CD14-positive monocyte (primary cell): ENCODE results near the gene RSPRY1. TPM values are rescaled to one million over a fixed set of nuclear protein-coding genes. Genes with fewer than 3 reads are reported as not detected.

Experiments
- DNase-seq, 3 donors: peaks; one replicate each; pipeline ENCODE4 v3.0.0-alpha.2; 2011 to 2022
- H2AFZ ChIP-seq: 2 replicates; pipeline ENCODE4 v1.6.0; 2012; ENCODE audit warnings: mild to moderate bottlenecking, low read depth, low read length, inconsistent platforms; ENCODE audit not compliant: insufficient read depth, poor library complexity, severe bottlenecking
- H3K27ac ChIP-seq, 2 donors: 1 replicate in 1 of 2; 2 replicates in 1 of 2; pipeline ENCODE4 v1.5.1; 2012 to 2013; ENCODE audit warnings: low read length in 2 of 2, control low read depth in 1 of 2, inconsistent platforms in 1 of 2, low read depth in 1 of 2, mild to moderate bottlenecking in 1 of 2
- H3K27me3 ChIP-seq, 2 donors: one replicate each; pipeline versions ENCODE4 v1.6.0 to v1.6.1; 2011 to 2013; ENCODE audit warnings: low read length in 2 of 2; ENCODE audit not compliant: control insufficient read depth in 2 of 2, insufficient read depth in 2 of 2
- H3K36me3 ChIP-seq, 2 donors: replicated peaks in 1 of 2; 1 replicate in 1 of 2; 2 replicates in 1 of 2; pipeline versions ENCODE4 v1.5.1 to v1.6.1; 2012 to 2013; ENCODE audit warnings: low read length in 2 of 2, control low read depth in 1 of 2, inconsistent platforms in 1 of 2, mild to moderate bottlenecking in 1 of 2; ENCODE audit not compliant: insufficient read depth in 2 of 2, control insufficient read depth in 1 of 2
- H3K4me1 ChIP-seq, 2 donors: 1 replicate in 1 of 2; 2 replicates in 1 of 2; pipeline versions ENCODE4 v1.5.1 to v1.6.1; 2012 to 2013; ENCODE audit warnings: low read length in 2 of 2, control low read depth in 1 of 2, inconsistent platforms in 1 of 2, mild to moderate bottlenecking in 1 of 2, moderate library complexity in 1 of 2; ENCODE audit not compliant: insufficient read depth in 2 of 2, control insufficient read depth in 1 of 2
- H3K4me2 ChIP-seq: replicated peaks from 2 replicates; pipeline ENCODE3; 2012; ENCODE audit warnings: low read length, moderate library complexity, mild to moderate bottlenecking; ENCODE audit not compliant: poor library complexity, severe bottlenecking; ENCODE audit errors: extremely low read depth
- H3K4me3 ChIP-seq, 3 experiments: fragments of 200-600 bp in 1 of 3; sonication (generic) in 1 of 3; replicated peaks in 1 of 3; 1 replicate in 2 of 3; 2 replicates in 1 of 3; pipeline ENCODE4 v1.5.1; 2011 to 2013; ENCODE audit warnings: low read length in 3 of 3, mild to moderate bottlenecking in 3 of 3, control low read depth in 2 of 3, low read depth in 2 of 3, inconsistent platforms in 1 of 3, moderate library complexity in 1 of 3
- H3K79me2 ChIP-seq: 2 replicates; pipeline ENCODE4 v1.6.0; 2012; ENCODE audit warnings: mild to moderate bottlenecking, control low read depth, inconsistent platforms, low read length, moderate library complexity; ENCODE audit not compliant: insufficient read depth
- H3K9ac ChIP-seq: 2 replicates; pipeline ENCODE4 v1.6.0; 2017; ENCODE audit warnings: low read length, mild to moderate bottlenecking; ENCODE audit not compliant: insufficient read depth, poor library complexity, severe bottlenecking
- H3K9me3 ChIP-seq, 2 donors: replicated peaks in 1 of 2; 1 replicate in 1 of 2; 2 replicates in 1 of 2; pipeline versions ENCODE4 v1.5.1 to v1.6.1; 2012 to 2013; ENCODE audit warnings: low read length in 2 of 2, control low read depth in 1 of 2; ENCODE audit not compliant: control insufficient read depth in 1 of 2, insufficient read depth in 1 of 2
- H4K20me1 ChIP-seq: 2 replicates; pipeline ENCODE4 v1.6.0; 2012; ENCODE audit warnings: mild to moderate bottlenecking, low read length, control low read depth, moderate library complexity; ENCODE audit not compliant: insufficient read depth
- H3K27ac Mint-ChIP-seq, 7 donors: one replicate each; pipeline ENCODE4 v1.8.0; 2020; ENCODE audit warnings: mild to moderate bottlenecking in 7 of 7, mixed read lengths in 7 of 7, moderate library complexity in 6 of 7, inconsistent platforms in 2 of 7
- H3K27me3 Mint-ChIP-seq, 3 donors: one replicate each; pipeline ENCODE4 v1.8.0; 2021 to 2022; ENCODE audit warnings: low read depth in 3 of 3, mild to moderate bottlenecking in 3 of 3, mixed read lengths in 3 of 3, moderate library complexity in 3 of 3, inconsistent platforms in 1 of 3
- H3K36me3 Mint-ChIP-seq, 2 donors: one replicate each; pipeline ENCODE4 v1.8.0; 2020; ENCODE audit warnings: mixed read lengths in 2 of 2, inconsistent platforms in 1 of 2, mild to moderate bottlenecking in 1 of 2
- H3K4me1 Mint-ChIP-seq: one replicate; pipeline ENCODE4 v1.8.0; 2020; ENCODE audit warnings: mild to moderate bottlenecking, mixed read lengths
- H3K4me3 Mint-ChIP-seq, 2 donors: one replicate each; pipeline ENCODE4 v1.8.0; 2020; ENCODE audit warnings: mild to moderate bottlenecking in 2 of 2, mixed read lengths in 2 of 2, moderate library complexity in 1 of 2
- H3K9me3 Mint-ChIP-seq, 7 donors: one replicate each; pipeline ENCODE4 v1.8.0; 2020 to 2022; ENCODE audit warnings: mixed read lengths in 7 of 7, mild to moderate bottlenecking in 6 of 7, moderate library complexity in 6 of 7, inconsistent platforms in 2 of 7
- CTCF ChIP-seq: fragments of 200-600 bp; IDR thresholded peaks from one replicate; pipeline ENCODE4 v1.8.0; 2022; ENCODE audit warnings: antibody characterized with exemption, mild to moderate bottlenecking
- WGBS: methylation state at CpG from one replicate; pipeline ENCODE4 v1.1.5; 2013; ENCODE audit warnings: missing lambda C conversion rate; ENCODE audit not compliant: insufficient coverage; 5-methylcytosine and 5-hydroxymethylcytosine counted together
- intact Hi-C, 2 donors: fragments of 100-400 bp; cut with micrococcal nuclease; formaldehyde crosslinking; loops; one replicate each; pipeline versions ENCODE4 v1.15.0 to v1.15.1; 2023
- polyA plus RNA-seq, 3 donors: library from polyadenylated mRNA; depleted of rRNA in 1 of 3; unstranded in 2 of 3; stranded (reverse) in 1 of 3; fragments of 300-500 nt in 2 of 3; fragments of >200 nt in 1 of 3; fragmentation: Illumina TruSeq in 2 of 3; gene quantifications; 1 replicate in 2 of 3; 2 replicates in 1 of 3; pipeline ENCODE4 v1.2.3, GENCODE V29; 2012 to 2021

The RSPRY1 gene
- polyA plus RNA-seq, 3 donors = 15.7 to 28.3 (median 21.3) TPM

GRCh38 chr16:57253466-57253865 lies 67.3 kb downstream of the RSPRY1 start:
- no peak for TF ChIP-seq CTCF
- no peaks in the 10 kb centered on the region for H3K4me1 ChIP-seq
- peaks cover 53 to 82% of the 10 kb centered on the region in 2 donors for H3K36me3 ChIP-seq
- Mint-ChIP-seq H3K4me1 (no peaks in the 10 kb centered on the region), H3K4me3 (no peak overlapping the region), H3K27me3 (peaks cover 0 to 4% (median 0%) of the 10 kb centered on the region in 3 donors), H3K27ac (no peak overlapping the region), H3K9me3 (no peaks in the 10 kb centered on the region), H3K36me3 (peaks cover 55 to 60% of the 10 kb centered on the region in 2 donors)
- DNase-seq = no peak
- H4K20me1 ChIP-seq = no peaks in the 10 kb centered on the region
- no peaks in the 10 kb centered on the region for H3K79me2 ChIP-seq
- no peak overlapping the region for H2AFZ ChIP-seq
- no peak overlapping the region for H3K9ac ChIP-seq
- H3K4me2 ChIP-seq = no peak overlapping the region
- no CpG with 5 or more reads among the region's 1 CpG for WGBS
- intact Hi-C loops = no loop called here
- H3K9me3 ChIP-seq = no peaks in the 10 kb centered on the region
- no peaks in the 10 kb centered on the region for H3K27me3 ChIP-seq
- H3K4me3 ChIP-seq = no peak overlapping the region
- no peak overlapping the region for H3K27ac ChIP-seq

GRCh38 chr16:57255686-57256415 lies 69.7 kb downstream of the RSPRY1 start:
- Histone ChIP-seq H3K36me3 (peaks cover 30 to 58% of the 10 kb centered on the region in 2 donors), H3K27me3 (no peaks in the 10 kb centered on the region), H3K9ac (no peak overlapping the region), H3K4me1 (no peaks in the 10 kb centered on the region), H3K27ac (no peak overlapping the region), H3K4me3 (no peak overlapping the region), H3K4me2 (no peak overlapping the region), H4K20me1 (no peaks in the 10 kb centered on the region), H3K9me3 (no peaks in the 10 kb centered on the region), H2AFZ (no peak overlapping the region), H3K79me2 (no peaks in the 10 kb centered on the region)
- Mint-ChIP-seq H3K4me3 (no peak overlapping the region), H3K27ac (peak overlapping the region in 1 of 7 donors; percentile 46), H3K9me3 (no peaks in the 10 kb centered on the region), H3K4me1 (peaks cover 6% of the 10 kb centered on the region), H3K27me3 (peaks cover 0 to 4% (median 3%) of the 10 kb centered on the region in 3 donors), H3K36me3 (peaks cover 32 to 36% of the 10 kb centered on the region in 2 donors)
- DNase-seq = no peak
- 88% methylated on average over 4 of the region's 10 CpGs for whole genome bisulfite sequencing
- intact Hi-C loops = no loop called here
- no peak for TF ChIP-seq CTCF
